ENCODE results near the gene MSI1.

Gene MSI1

GRCh38 chr12:120321382-120322202, 47.4 kb downstream of the MSI1 start:
- DNase-seq (ENCODE audit: low read depth): no peak

- DNase-seq (ENCODE audit: low read depth): peak; percentile 100
Observed at GRCh38 chr12:120317224-120318105, 51.5 kb downstream of the MSI1 start.

DNA sequence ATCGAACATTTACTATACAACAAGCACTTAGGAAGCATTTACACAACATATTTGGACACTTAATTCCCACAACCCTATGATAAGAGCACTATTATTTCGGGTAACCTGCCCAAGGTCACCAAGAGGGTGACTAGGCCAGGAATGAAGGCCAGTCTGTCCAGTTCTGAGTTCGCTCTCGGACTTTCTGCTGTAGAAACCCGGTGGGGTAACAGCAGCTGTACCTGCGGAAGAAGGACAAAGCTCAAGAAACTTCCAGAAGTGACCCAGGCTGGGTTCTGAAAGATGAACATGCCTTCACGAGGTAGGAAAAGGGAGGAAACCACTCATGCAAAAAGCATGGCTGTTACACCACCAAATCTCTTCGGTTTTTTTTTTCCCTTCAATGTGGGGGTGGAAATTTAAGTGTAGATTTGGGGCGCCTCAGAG, 52.2 kb downstream of the MSI1 start:
- no peak for DNase-seq (ENCODE audit: low read depth)

GRCh38 chr12:120314220-120314619, 54.7 kb downstream of the MSI1 start:
- no peak for DNase-seq (ENCODE audit: low read depth)

- DNase-seq (ENCODE audit: low read depth): peak; percentile 78
Observed at GRCh38 chr12:120301962-120302815, 66.8 kb downstream of the MSI1 start, which contains the start of gene SIRT4. SIRT4 (plus strand) TSS chr12:120302321; CDS start chr12:120303562, 1,241 bp downstream.

DNA sequence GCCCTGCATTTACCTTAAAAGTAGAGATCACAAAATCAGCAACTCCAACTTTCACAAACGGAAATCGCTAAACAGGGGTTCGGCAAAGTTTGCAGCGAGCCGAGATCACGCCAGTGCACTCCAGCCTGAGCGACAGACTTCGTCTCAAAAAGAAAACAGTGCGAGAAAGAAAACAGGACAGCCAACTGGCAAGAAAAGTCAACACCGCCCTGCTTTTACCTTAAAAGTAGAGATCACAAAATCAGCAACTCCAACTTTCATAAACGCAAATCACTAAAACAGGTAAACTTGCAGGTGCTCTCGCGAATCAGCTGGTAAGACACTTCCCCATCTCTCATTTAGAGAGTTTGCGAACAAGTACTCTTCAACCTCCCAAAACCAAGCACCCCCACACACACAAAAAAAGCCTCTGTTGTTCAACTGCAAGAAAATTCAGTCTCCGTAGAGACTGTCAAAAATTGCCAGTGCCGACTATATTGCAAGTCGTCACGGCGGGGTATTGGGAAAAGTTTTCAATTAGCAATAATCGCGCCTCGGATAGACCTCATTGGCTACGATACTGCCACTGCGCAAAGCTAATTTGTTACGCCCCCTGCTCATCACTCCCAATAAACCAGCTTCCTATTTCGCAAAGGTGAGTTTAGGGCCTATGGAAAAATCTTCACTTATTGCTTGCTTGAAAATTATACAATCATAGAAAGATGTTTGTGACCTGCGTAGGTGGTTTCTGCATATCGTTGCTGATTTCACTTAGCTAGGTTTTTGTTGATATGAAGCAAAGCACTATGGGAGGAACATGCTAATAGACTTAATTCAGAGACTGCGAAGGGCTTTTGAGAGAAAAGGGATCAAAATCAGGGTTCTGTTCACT, 76.1 kb downstream of the MSI1 start, which contains the start of gene RNU4-1:
RNU4-1 (minus strand) TSS at position 577 of the 871 bp plus-strand sequence.
- DNase-seq (ENCODE audit: low read depth): peak; percentile 55

GRCh38 chr12:120292411-120292660, 76.6 kb downstream of the MSI1 start:
- DNase-seq (ENCODE audit: low read depth): peak; percentile 11

Measured in stimulated activated CD8-positive, alpha-beta memory T cell treated with anti-CD3 and anti-CD28 coated beads, Interleukin-4, amount 100 ng/mL, for 24 hours (primary cell).